OCI-LY3 (cell line): Measurements from ENCODE around the gene NOD2.
A peak's percentile ranks its signal among the peaks of the same experiment; 100 is the strongest.

Experiments used
- H2AFZ ChIP-seq: fragments of 200-600, 300-600 bp; shearing (Covaris generic); 2 replicates; pipeline ENCODE4 v1.6.0; 2014; ENCODE audit warnings: antibody characterized with exemption, low read depth, low read length
- H3K27ac ChIP-seq: fragments of 200-600, 300-600 bp; sonication (generic); 2 replicates; pipeline ENCODE4 v1.5.1; 2014; ENCODE audit warnings: mild to moderate bottlenecking, low read length, moderate library complexity, mixed read lengths
- H3K27me3 ChIP-seq: fragments of 200-600, 300-600 bp; sonication (generic); 2 replicates; pipeline ENCODE4 v1.6.1; 2014; ENCODE audit warnings: low read depth, low read length, mixed read lengths
- H3K36me3 ChIP-seq: fragments of 200-600, 300-600 bp; sonication (generic); replicated peaks from 2 replicates; pipeline ENCODE3; 2014; ENCODE audit warnings: low read depth, low read length, mixed read lengths
- H3K4me1 ChIP-seq: fragments of 300-600, 200-600 bp; sonication (generic); 2 replicates; pipeline ENCODE4 v1.6.1; 2014; ENCODE audit warnings: low read length, mixed read lengths
- H3K4me2 ChIP-seq: fragments of 200-600, 300-600 bp; sonication (generic); 2 replicates; pipeline ENCODE4 v1.6.1; 2014; ENCODE audit warnings: low read length, mixed read lengths
- H3K4me3 ChIP-seq: fragments of 300-600, 200-600 bp; sonication (generic); 2 replicates; pipeline ENCODE4 v1.5.1; 2014; ENCODE audit warnings: antibody characterized with exemption, mild to moderate bottlenecking, low read length, moderate library complexity
- H3K79me2 ChIP-seq: fragments of 300-600, 200-600 bp; shearing (Covaris generic); 2 replicates; pipeline ENCODE4 v1.6.1; 2014; ENCODE audit warnings: mild to moderate bottlenecking, low read length, mixed read lengths
- H3K9ac ChIP-seq: fragments of 300-600, 200-600 bp; shearing (Covaris generic); 2 replicates; pipeline ENCODE4 v1.6.0; 2014; ENCODE audit warnings: mild to moderate bottlenecking, low read length, moderate library complexity
- H3K9me3 ChIP-seq: fragments of 200-600, 300-600 bp; shearing (Covaris generic); 2 replicates; pipeline ENCODE4 v1.6.1; 2014; ENCODE audit warnings: low read length, mixed read lengths; ENCODE audit not compliant: insufficient read depth
- H4K20me1 ChIP-seq: fragments of 200-600, 300-600 bp; sonication (generic); 2 replicates; pipeline ENCODE4 v1.6.1; 2016; ENCODE audit warnings: low read length, mixed read lengths; ENCODE audit not compliant: insufficient read depth
- EZH2phosphoT487 ChIP-seq: fragments of 200-600 bp; shearing (Covaris generic); IDR thresholded peaks from 2 replicates; pipeline ENCODE4 v1.6.1; 2018; ENCODE audit warnings: antibody characterized with exemption, mixed run types, low read depth
- TF ChIP-seq, protein P1 (sequence below): fragments of 200-600, 300-600 bp; sonication (generic); IDR thresholded peaks from 2 replicates; pipeline ENCODE4 v1.5.1; 2014; ENCODE audit warnings: antibody characterized with exemption, low read length, low read depth

The NOD2 gene

GRCh38 chr16:50671644-50672260 is 21.7 kb upstream of the NOD2 start:
- no peaks in the 10 kb centered on the region for H3K27me3 ChIP-seq
- H3K4me3 ChIP-seq: no peak overlapping the region
- H4K20me1 ChIP-seq: no peaks in the 10 kb centered on the region
- H3K9me3 ChIP-seq: peaks cover 13% of the 10 kb centered on the region; the same call in 1 of the 2 replicates
- H3K27ac ChIP-seq: no peak overlapping the region
- H3K4me2 ChIP-seq: no peak overlapping the region
- H2AFZ ChIP-seq: no peak overlapping the region
- H3K79me2 ChIP-seq: no peaks in the 10 kb centered on the region
- H3K9ac ChIP-seq: no peak overlapping the region
- peaks cover 40% of the 10 kb centered on the region for H3K36me3 ChIP-seq
- no peak for TF ChIP-seq EZH2phosphoT487
- TF ChIP-seq, protein P1, sequence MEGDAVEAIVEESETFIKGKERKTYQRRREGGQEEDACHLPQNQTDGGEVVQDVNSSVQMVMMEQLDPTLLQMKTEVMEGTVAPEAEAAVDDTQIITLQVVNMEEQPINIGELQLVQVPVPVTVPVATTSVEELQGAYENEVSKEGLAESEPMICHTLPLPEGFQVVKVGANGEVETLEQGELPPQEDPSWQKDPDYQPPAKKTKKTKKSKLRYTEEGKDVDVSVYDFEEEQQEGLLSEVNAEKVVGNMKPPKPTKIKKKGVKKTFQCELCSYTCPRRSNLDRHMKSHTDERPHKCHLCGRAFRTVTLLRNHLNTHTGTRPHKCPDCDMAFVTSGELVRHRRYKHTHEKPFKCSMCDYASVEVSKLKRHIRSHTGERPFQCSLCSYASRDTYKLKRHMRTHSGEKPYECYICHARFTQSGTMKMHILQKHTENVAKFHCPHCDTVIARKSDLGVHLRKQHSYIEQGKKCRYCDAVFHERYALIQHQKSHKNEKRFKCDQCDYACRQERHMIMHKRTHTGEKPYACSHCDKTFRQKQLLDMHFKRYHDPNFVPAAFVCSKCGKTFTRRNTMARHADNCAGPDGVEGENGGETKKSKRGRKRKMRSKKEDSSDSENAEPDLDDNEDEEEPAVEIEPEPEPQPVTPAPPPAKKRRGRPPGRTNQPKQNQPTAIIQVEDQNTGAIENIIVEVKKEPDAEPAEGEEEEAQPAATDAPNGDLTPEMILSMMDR: peak; percentile 76
- H3K4me1 ChIP-seq: peaks cover 4% of the 10 kb centered on the region; the same call in 1 of the 2 replicates

DNA sequence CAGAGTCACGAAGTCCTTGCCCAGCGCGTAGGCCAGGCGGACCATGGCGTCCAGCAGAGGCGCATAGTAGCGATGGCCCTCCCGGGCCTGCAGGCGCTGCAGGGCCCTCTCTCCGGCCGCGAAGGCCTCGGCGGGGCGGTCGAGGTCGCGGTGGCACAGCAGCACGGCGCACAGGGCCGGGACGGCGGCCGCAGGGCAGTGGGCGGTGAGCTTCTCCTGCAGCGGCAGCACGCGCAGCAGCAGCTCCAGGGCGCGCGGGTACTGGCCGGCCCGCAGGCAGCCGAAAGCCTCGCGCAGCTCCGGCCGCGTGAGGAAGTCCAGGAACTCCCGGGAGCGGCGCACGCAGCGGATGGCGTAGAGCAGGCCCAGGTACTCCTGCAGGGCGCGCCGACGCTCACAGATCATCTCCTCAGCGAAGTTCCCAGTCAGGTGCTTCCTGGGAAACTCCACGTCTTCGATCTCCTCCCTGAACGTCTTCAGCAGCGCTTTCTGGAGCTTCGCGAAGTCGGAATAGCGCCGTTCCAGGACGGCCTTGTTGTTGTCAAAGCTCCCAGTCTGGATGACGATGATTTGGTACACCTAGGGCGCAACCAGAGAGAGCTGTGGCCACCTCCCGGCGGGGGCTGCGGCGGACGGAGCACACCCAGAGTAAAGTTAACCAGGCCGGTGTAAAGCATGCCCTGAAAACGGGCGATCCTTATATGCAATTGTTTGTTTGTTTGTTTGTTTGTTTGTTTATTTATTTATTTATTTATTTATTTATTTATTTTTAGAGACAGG is 19.7 kb upstream of the NOD2 start:
- no peaks in the 10 kb centered on the region for H3K4me1 ChIP-seq
- H3K36me3 ChIP-seq: peaks cover 48% of the 10 kb centered on the region
- H3K4me2 ChIP-seq: no peak overlapping the region
- no peaks in the 10 kb centered on the region for H3K27me3 ChIP-seq
- no peak overlapping the region for H3K9ac ChIP-seq
- H3K79me2 ChIP-seq: no peaks in the 10 kb centered on the region
- no peak overlapping the region for H3K4me3 ChIP-seq
- TF ChIP-seq EZH2phosphoT487: no peak
- TF ChIP-seq, protein P1: no peak
- H2AFZ ChIP-seq: no peak overlapping the region
- H3K9me3 ChIP-seq: peaks cover 13% of the 10 kb centered on the region; the same call in 1 of the 2 replicates
- H4K20me1 ChIP-seq: no peaks in the 10 kb centered on the region
- H3K27ac ChIP-seq: no peak overlapping the region

DNA sequence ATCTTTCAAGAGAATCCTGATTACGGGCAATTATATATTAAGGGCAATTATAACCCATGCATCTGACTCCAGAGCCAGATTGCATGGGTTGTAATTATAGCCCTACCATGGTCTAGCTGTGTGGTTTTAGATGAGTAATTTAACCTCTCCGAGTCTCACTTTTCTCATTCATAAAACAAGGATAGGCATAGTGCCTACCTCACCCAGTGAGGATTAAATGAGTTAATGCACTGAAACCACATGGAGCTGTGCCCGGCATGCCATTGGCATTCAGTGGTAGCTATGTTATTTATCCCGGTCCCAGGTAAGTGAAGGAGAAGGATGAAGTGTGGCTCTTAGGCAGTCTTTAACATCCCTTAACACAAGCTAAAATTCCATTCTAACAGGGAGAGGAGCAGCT is 18.6 kb upstream of the NOD2 start:
- Histone ChIP-seq H3K36me3 (peaks cover 48% of the 10 kb centered on the region), H3K27ac (no peak overlapping the region), H3K79me2 (no peaks in the 10 kb centered on the region), H3K4me1 (no peaks in the 10 kb centered on the region), H3K4me2 (no peak overlapping the region), H3K9me3 (peaks cover 13% of the 10 kb centered on the region; the same call in 1 of the 2 replicates), H3K27me3 (no peaks in the 10 kb centered on the region), H3K4me3 (no peak overlapping the region), H4K20me1 (no peaks in the 10 kb centered on the region), H2AFZ (no peak overlapping the region), H3K9ac (no peak overlapping the region)
- TF ChIP-seq, protein P1: no peak
- TF ChIP-seq EZH2phosphoT487: no peak
